ENCODE results near the gene WDR37.

WDR37 gene

DNA sequence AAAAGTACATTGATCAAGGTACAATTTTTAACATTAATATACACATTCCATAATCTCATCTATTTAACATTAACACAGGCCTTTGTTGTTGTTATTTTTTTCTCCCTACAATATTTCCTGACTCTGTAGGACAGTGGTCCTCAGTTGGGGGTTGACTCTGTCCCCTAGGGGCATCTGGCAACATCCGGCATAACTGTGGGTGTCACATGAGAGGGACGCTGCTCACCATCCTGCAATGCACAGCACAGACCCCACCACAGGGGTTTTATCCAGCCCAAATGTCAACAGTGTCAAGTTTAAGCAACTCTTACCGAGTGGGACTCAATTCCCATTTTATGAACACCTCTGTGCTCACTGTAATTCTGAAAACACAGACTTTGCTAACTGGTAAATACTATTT, 16.1 kb upstream of the WDR37 start:
- DNase-seq (ENCODE audit: insufficient read length, low spot score) (no peak), FAIRE-seq (no peak)
- TF ChIP-seq, protein P1, sequence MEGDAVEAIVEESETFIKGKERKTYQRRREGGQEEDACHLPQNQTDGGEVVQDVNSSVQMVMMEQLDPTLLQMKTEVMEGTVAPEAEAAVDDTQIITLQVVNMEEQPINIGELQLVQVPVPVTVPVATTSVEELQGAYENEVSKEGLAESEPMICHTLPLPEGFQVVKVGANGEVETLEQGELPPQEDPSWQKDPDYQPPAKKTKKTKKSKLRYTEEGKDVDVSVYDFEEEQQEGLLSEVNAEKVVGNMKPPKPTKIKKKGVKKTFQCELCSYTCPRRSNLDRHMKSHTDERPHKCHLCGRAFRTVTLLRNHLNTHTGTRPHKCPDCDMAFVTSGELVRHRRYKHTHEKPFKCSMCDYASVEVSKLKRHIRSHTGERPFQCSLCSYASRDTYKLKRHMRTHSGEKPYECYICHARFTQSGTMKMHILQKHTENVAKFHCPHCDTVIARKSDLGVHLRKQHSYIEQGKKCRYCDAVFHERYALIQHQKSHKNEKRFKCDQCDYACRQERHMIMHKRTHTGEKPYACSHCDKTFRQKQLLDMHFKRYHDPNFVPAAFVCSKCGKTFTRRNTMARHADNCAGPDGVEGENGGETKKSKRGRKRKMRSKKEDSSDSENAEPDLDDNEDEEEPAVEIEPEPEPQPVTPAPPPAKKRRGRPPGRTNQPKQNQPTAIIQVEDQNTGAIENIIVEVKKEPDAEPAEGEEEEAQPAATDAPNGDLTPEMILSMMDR (IDR thresholded peaks at IDR 0.05; ENCODE audit: insufficient read depth, missing control alignments): no peak

DNA sequence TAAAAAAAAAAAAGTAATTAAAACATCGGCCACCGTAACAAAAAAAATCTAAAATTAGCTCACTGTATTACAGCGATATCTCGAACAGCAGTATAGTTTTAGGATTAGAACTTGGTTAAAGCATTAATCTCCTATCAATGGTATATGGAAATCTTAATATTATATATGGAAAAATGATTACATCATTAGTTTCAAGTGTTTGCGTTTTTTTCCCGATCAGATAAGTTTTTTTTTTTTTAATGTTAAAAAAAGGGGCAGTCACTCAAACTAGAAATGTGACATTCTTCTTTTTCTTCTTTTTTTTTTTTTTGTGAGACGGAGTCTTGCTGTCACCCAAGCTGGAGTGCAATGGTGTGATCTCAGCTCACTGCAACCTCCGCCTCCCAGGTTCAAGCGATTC, 14.7 kb upstream of the WDR37 start:
- FAIRE-seq (no peak), DNase-seq (ENCODE audit: insufficient read length, low spot score) (no peak)
- TF ChIP-seq, protein P1 (IDR thresholded peaks at IDR 0.05; ENCODE audit: insufficient read depth, missing control alignments): no peak

DNA sequence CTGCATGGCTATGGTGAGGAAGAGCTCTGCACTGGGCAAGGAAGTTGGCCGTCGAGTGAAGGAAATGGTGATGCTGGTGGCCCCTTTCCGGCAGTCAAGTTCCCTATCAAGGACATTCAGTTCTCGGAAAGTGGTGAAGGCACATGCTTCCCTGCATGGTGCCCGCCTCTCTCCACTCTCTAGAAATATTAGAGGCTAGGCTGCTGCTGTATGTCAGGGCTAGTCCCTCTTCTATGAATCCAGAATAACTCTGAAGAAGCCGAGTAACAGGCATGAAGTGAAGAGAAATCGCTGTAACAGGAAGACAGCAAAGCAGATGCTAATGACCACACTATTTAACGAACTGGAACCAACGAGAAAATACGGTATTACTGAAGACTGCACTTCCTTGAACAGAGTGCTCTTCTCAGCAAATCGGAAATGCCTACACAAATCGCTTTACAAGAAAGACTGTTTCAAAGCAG, 12.6 kb upstream of the WDR37 start:
- DNase-seq (ENCODE audit: insufficient read length, low spot score) (no peak), FAIRE-seq (no peak)
- TF ChIP-seq, protein P1 (IDR thresholded peaks at IDR 0.05; ENCODE audit: insufficient read depth, missing control alignments): no peak

DNA sequence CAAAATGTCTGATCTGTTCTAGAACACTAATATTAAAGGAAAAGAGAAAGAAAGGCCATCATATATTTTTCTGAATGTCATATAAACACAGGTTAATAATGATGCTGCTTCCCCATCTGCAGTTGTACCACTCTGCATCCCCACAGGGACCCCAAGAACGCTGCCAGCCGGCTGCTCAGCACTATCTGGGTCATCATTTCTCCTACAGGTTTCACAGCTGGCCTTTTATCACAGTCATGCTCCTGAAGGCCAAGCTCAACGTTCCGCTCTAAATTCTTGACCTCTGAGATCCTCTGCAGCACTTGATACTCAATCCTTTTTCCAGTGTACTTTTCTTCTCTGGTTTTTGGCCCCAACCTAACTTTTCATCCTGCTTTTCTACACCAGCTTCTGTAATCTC, 12.0 kb upstream of the WDR37 start:
- no peak for FAIRE-seq

DNA sequence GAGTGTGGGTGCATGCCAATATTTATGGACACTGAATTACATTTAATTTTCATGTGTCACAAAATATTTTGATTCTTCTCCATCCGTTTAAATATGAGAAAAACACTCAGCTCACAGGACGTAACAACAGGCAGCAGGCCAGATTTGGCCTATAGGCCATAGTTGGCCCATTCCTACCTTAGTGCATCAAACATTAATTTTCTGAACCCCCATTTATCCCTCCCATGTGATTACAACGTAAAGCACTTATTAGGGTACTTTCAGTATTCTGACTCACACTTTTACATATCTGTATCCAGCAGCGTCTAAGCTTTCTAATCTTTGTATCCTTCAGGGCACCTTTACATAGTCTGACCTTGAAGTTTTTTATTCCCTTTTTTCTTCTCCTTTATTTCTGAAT, 11.2 kb upstream of the WDR37 start:
- DNase-seq (ENCODE audit: insufficient read length, low spot score) (no peak), FAIRE-seq (no peak)
- TF ChIP-seq, protein P1 (IDR thresholded peaks at IDR 0.05; ENCODE audit: insufficient read depth, missing control alignments): no peak

More for the DNA sequence above, 12.0 kb upstream of the WDR37 start:
- DNase-seq (ENCODE audit: insufficient read length, low spot score): no peak
- TF ChIP-seq, protein P1 (IDR thresholded peaks at IDR 0.05; ENCODE audit: insufficient read depth, missing control alignments): no peak

DNA sequence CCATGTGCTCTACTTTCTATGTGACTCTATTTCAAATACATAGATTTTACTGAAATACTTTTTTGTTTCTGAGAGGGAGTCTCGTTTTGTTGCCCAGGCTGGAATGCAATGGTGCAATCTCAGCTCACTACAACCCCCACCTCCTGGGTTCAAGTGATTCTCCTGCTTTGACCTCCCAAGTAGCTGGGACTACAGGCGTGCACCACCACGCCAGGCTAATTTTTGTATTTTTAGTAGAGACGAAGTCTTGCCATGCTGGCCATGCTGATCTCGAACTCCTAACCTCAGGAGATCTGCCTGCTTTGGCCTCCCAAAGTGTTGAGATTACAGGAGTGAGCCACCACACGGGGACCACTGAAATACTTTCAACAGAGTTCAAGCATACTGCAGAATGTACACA, 10.8 kb upstream of the WDR37 start:
- TF ChIP-seq, protein P1 (IDR thresholded peaks at IDR 0.05; ENCODE audit: insufficient read depth, missing control alignments): no peak
- FAIRE-seq (no peak), DNase-seq (ENCODE audit: insufficient read length, low spot score) (no peak)

DNA sequence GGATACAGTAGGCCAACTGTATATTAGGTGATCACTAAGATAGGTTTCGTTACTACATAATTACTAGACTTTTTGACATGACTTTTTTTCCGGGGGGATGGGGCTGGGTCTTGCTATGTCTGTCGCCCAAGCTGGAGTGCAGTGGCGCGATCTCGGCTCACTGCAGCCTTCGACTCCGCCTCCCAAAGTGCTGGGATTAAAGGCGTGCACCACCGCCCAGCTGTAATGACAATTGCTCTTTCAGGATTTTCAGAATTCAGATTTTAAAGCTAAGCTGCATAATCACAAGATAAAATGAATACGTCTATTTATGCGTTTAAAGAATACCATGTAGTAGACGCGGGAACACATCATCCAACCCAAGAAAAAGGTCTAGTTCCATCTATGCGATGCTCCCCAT, 8.2 kb upstream of the WDR37 start:
- DNase-seq (ENCODE audit: insufficient read length, low spot score) (no peak), FAIRE-seq (no peak)
- TF ChIP-seq, protein P1 (IDR thresholded peaks at IDR 0.05; ENCODE audit: insufficient read depth, missing control alignments): no peak

Measured in D721Med (cell line).